WTC11 (cell line): Measurements from ENCODE around the gene BFSP2. TPM values are rescaled to one million over a fixed set of nuclear protein-coding genes. Genes with fewer than 3 reads are reported as not detected.
A peak's percentile ranks its signal among the peaks of the same experiment; 100 is the strongest.

ENCODE experiments used
- ATAC-seq: fragments of 200-7000 bp; cut with Tn5 transposase; 2 replicates; pipeline ENCODE4 v1.10.0; 2021; ENCODE audit warnings: mild to moderate bottlenecking, moderate library complexity
- CTCF ChIA-PET: fragments of 300-600 bp; sonication (Branson Sonifier 250); formaldehyde crosslinking; loops from one replicate; lab custom pipeline; 2021; ENCODE audit warnings: antibody characterized with exemption; lab: Charles Lee
- POLR2A ChIA-PET: fragments of 350-600 bp; sonication (Branson Sonifier 250); formaldehyde crosslinking; loops from one replicate; lab custom pipeline; 2021; ENCODE audit warnings: antibody characterized with exemption; lab: Charles Lee
- DNase-seq: peaks from one replicate; pipeline ENCODE4 v3.0.0; 2021; ENCODE audit warnings: low spot score
- H3K27ac Mint-ChIP-seq: 2 replicates; pipeline ENCODE4 v1.8.0; 2021; ENCODE audit warnings: mixed read lengths
- H3K27me3 Mint-ChIP-seq: 2 replicates; pipeline ENCODE4 v1.8.0; 2021; ENCODE audit warnings: low read depth, mild to moderate bottlenecking, moderate library complexity, mixed read lengths
- H3K36me3 Mint-ChIP-seq: 2 replicates; pipeline ENCODE4 v1.8.0; 2021; ENCODE audit warnings: mixed read lengths
- H3K4me1 Mint-ChIP-seq: 2 replicates; pipeline ENCODE4 v1.8.0; 2022; ENCODE audit warnings: mixed read lengths
- H3K4me3 Mint-ChIP-seq: 2 replicates; pipeline ENCODE4 v1.8.0; 2021; ENCODE audit warnings: mild to moderate bottlenecking, moderate library complexity, mixed read lengths
- H3K9me3 Mint-ChIP-seq: 2 replicates; pipeline ENCODE4 v1.8.0; 2021; ENCODE audit warnings: mixed read lengths
- ATF1 ChIP-seq: sonication (generic); formaldehyde crosslinking; IDR thresholded peaks from 2 replicates; pipeline ENCODE4 v1.8.1; 2023; ENCODE audit warnings: mild to moderate bottlenecking, moderate library complexity, missing genetic modification reagents
- ATF2 ChIP-seq: sonication (generic); formaldehyde crosslinking; IDR thresholded peaks from 2 replicates; pipeline ENCODE4 v1.8.1; 2022; ENCODE audit warnings: low read depth, missing genetic modification reagents, borderline replicate concordance
- ELF4 ChIP-seq: sonication (generic); formaldehyde crosslinking; IDR thresholded peaks from 2 replicates; pipeline ENCODE4 v1.8.1; 2022; ENCODE audit warnings: low read depth, mild to moderate bottlenecking, moderate library complexity, missing genetic modification reagents
- FOXJ3 ChIP-seq: sonication (generic); formaldehyde crosslinking; IDR thresholded peaks from 2 replicates; pipeline ENCODE4 v1.9.0; 2021; ENCODE audit warnings: missing genetic modification reagents, mild to moderate bottlenecking, borderline replicate concordance
- FOXP4 ChIP-seq: sonication (generic); formaldehyde crosslinking; IDR thresholded peaks from 2 replicates; pipeline ENCODE4 v1.8.0; 2022; ENCODE audit warnings: mild to moderate bottlenecking, missing genetic modification reagents
- GTF2I ChIP-seq: fragments of 250-450 bp; sonication (Bioruptor Pico); conservative IDR thresholded peaks from 2 replicates; pipeline ENCODE4 v1.4.0; 2021; ENCODE audit warnings: mild to moderate bottlenecking
- HMGA2 ChIP-seq: fragments of 250-450 bp; sonication (Bioruptor Pico); IDR thresholded peaks from 2 replicates; pipeline ENCODE4 v1.4.0; 2021; ENCODE audit warnings: mild to moderate bottlenecking, moderate library complexity
- KAT7 ChIP-seq: sonication (generic); formaldehyde crosslinking; IDR thresholded peaks from 2 replicates; pipeline ENCODE4 v1.8.1; 2023; ENCODE audit warnings: missing genetic modification reagents, mild to moderate bottlenecking, borderline replicate concordance
- MYBL2 ChIP-seq: sonication (generic); formaldehyde crosslinking; IDR thresholded peaks from 2 replicates; pipeline ENCODE4 v1.8.1; 2023; ENCODE audit warnings: mild to moderate bottlenecking, moderate library complexity, missing genetic modification reagents
- NR3C1 ChIP-seq: sonication (generic); formaldehyde crosslinking; conservative IDR thresholded peaks from 2 replicates; pipeline ENCODE4 v1.8.1; 2023; ENCODE audit warnings: low read depth, mild to moderate bottlenecking, missing genetic modification reagents
- SMAD3 ChIP-seq: sonication (generic); formaldehyde crosslinking; IDR thresholded peaks from 2 replicates; pipeline ENCODE4 v1.8.0; 2022; ENCODE audit warnings: missing genetic modification reagents, mild to moderate bottlenecking, borderline replicate concordance
- TEAD4 ChIP-seq: sonication (generic); formaldehyde crosslinking; IDR thresholded peaks from 2 replicates; pipeline ENCODE4 v1.8.0; 2022; ENCODE audit warnings: mild to moderate bottlenecking, missing genetic modification reagents
- USF2 ChIP-seq: sonication (generic); formaldehyde crosslinking; IDR thresholded peaks from 2 replicates; pipeline ENCODE4 v1.8.1; 2023; ENCODE audit warnings: mild to moderate bottlenecking, missing genetic modification reagents, moderate library complexity
- ZBTB21 ChIP-seq: sonication (generic); formaldehyde crosslinking; IDR thresholded peaks from 2 replicates; pipeline ENCODE4 v1.8.1; 2023; ENCODE audit warnings: mild to moderate bottlenecking, missing genetic modification reagents, borderline replicate concordance
- ZNF263 ChIP-seq: sonication (generic); formaldehyde crosslinking; IDR thresholded peaks from 2 replicates; pipeline ENCODE4 v1.8.1; 2022; ENCODE audit warnings: low read depth, mild to moderate bottlenecking, moderate library complexity, missing genetic modification reagents
- ZNF416 ChIP-seq: fragments of 250-450 bp; sonication (Bioruptor Pico); IDR thresholded peaks from 2 replicates; pipeline ENCODE4 v1.9.0; 2021; ENCODE audit warnings: mild to moderate bottlenecking, inconsistent platforms
- ZNF532 ChIP-seq: fragments of 250-450 bp; sonication (Bioruptor Pico); IDR thresholded peaks from 2 replicates; pipeline ENCODE4 v1.9.0; 2021; ENCODE audit warnings: mild to moderate bottlenecking, borderline replicate concordance
- ZNF671 ChIP-seq: fragments of 250-450 bp; sonication (Bioruptor Pico); IDR thresholded peaks from 2 replicates; pipeline ENCODE4 v1.8.0; 2021; ENCODE audit warnings: mild to moderate bottlenecking
- total RNA-seq: library from RNA; stranded (reverse); gene quantifications from 3 replicates; pipeline ENCODE4 v1.2.3, GENCODE V29; 2021

BFSP2 gene
- total RNA-seq, 1 experiment from 2014 or later: not detected

GRCh38 chr3:133393204-133393603 lies 6.7 kb upstream of the BFSP2 start:
- no peaks in the 10 kb centered on the region for H3K4me1 Mint-ChIP-seq
- no peak for ATAC-seq
- TF ChIP-seq ELF4 (CRISPR knock-in tag): no peak
- TF ChIP-seq KAT7 (CRISPR knock-in tag): 0 out of 2 replicates have a peak, but pooled peaks have one; percentile 4
- POLR2A ChIA-PET: no interaction called here
- no peak overlapping the region for H3K4me3 Mint-ChIP-seq
- no peak overlapping the region; the same call in 1 of the 2 replicates for H3K27ac Mint-ChIP-seq
- H3K36me3 Mint-ChIP-seq: peaks cover 3% of the 10 kb centered on the region; the same call in 1 of the 2 replicates
- no peaks in the 10 kb centered on the region for H3K27me3 Mint-ChIP-seq
- no peaks in the 10 kb centered on the region for H3K9me3 Mint-ChIP-seq
- CTCF ChIA-PET: no interaction called here
- DNase-seq: no peak

GRCh38 chr3:133393691-133394474 lies 6.0 kb upstream of the BFSP2 start:
- H3K4me1 Mint-ChIP-seq: no peaks in the 10 kb centered on the region
- no peak for ATAC-seq
- CTCF ChIA-PET: no interaction called here
- DNase-seq: no peak
- no peak overlapping the region for H3K4me3 Mint-ChIP-seq
- H3K27ac Mint-ChIP-seq: no peak overlapping the region
- POLR2A ChIA-PET: no interaction called here
- H3K36me3 Mint-ChIP-seq: peaks cover 3% of the 10 kb centered on the region; the same call in 1 of the 2 replicates
- H3K27me3 Mint-ChIP-seq: no peaks in the 10 kb centered on the region
- TF ChIP-seq ZNF532 (CRISPR knock-in tag) (no peak), MYBL2 (no peak), ATF2 (CRISPR knock-in tag) (no peak), TEAD4 (no peak), ZNF416 (CRISPR knock-in tag) (no peak), ZBTB21 (CRISPR knock-in tag) (no peak), USF2 (CRISPR knock-in tag) (no peak)
- no peaks in the 10 kb centered on the region for H3K9me3 Mint-ChIP-seq

- ChIA-PET POLR2A (no interaction called here), CTCF (no interaction called here)
- no peaks in the 10 kb centered on the region for H3K27me3 Mint-ChIP-seq
- H3K27ac Mint-ChIP-seq: no peak overlapping the region
- TF ChIP-seq FOXJ3 (CRISPR knock-in tag) (no peak), NR3C1 (CRISPR knock-in tag) (no peak), GTF2I (CRISPR knock-in tag) (no peak), SMAD3 (CRISPR knock-in tag) (no peak), ZNF263 (no peak), ATF2 (CRISPR knock-in tag) (no peak), HMGA2 (no peak), FOXP4 (CRISPR knock-in tag) (no peak), ELF4 (CRISPR knock-in tag) (no peak), ZNF671 (CRISPR knock-in tag) (no peak), ATF1 (CRISPR knock-in tag) (no peak)
- H3K4me3 Mint-ChIP-seq: no peak overlapping the region
- H3K36me3 Mint-ChIP-seq: peaks cover 3% of the 10 kb centered on the region; the same call in 1 of the 2 replicates
- DNase-seq: no peak
- H3K4me1 Mint-ChIP-seq: no peaks in the 10 kb centered on the region
- no peaks in the 10 kb centered on the region for H3K9me3 Mint-ChIP-seq
- no peak for ATAC-seq
Observed at GRCh38 chr3:133394561-133395311, 5.1 kb upstream of the BFSP2 start.
